Nephron progenitor cell (in vitro differentiated cells): ENCODE results near the gene MAP7.

Source experiments
- DNase-seq: peaks from one replicate; pipeline ENCODE4 v3.0.0; 2021
- H3K27ac Mint-ChIP-seq: 2 replicates; pipeline ENCODE4 v1.8.0; 2021; ENCODE audit warnings: mild to moderate bottlenecking, moderate library complexity, mixed read lengths
- H3K27me3 Mint-ChIP-seq: 2 replicates; pipeline ENCODE4 v1.8.0; 2021; ENCODE audit warnings: mild to moderate bottlenecking, low read depth, mixed read lengths; ENCODE audit not compliant: poor library complexity
- H3K36me3 Mint-ChIP-seq: 2 replicates; pipeline ENCODE4 v1.8.0; 2021; ENCODE audit warnings: low read depth, mixed read lengths
- H3K4me1 Mint-ChIP-seq: 2 replicates; pipeline ENCODE4 v1.8.0; 2021; ENCODE audit warnings: mixed read lengths
- H3K4me3 Mint-ChIP-seq: 2 replicates; pipeline ENCODE4 v1.8.0; 2021; ENCODE audit warnings: mild to moderate bottlenecking, moderate library complexity, mixed read lengths
- H3K9me3 Mint-ChIP-seq: 2 replicates; pipeline ENCODE4 v1.8.0; 2021; ENCODE audit warnings: mild to moderate bottlenecking, moderate library complexity, mixed read lengths
- TF ChIP-seq, protein P1 (sequence below): fragments of 200-600 bp; sonication (generic); IDR thresholded peaks from 2 replicates; pipeline ENCODE4 v1.5.0; 2021; ENCODE audit warnings: antibody characterized with exemption

The MAP7 gene

DNA sequence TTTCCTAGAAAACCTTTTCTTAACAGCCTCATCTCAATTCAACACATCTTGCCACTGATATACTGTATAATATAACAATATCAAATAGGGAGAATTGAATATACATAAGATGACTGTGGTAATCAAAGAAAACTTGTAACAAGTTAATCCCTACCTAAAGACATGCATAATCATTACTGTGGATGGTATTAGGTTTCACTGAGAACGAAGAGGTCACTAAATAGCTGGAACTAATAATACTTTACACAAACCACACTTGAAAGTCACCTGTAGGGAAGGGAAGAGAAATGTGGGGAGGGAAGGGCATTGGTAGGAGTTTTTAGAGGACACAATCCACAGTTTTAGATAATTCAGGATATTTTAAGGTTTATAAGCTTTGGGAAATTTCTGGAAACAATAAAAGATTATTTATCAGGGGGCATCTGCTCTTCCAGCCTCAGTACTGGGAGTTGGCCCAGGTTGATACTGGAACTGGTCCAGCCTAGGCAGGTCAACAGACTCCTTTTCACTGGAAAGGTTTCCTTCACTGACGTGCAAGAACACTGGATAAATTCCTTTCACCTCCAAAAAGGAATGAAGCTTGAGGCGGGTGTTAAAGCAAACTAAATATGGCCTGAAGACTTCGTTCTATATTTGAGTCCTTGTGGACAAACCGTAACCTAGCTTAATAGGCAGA lies 44.0 kb downstream of the MAP7 start:
- Mint-ChIP-seq H3K9me3 (no peaks in the 10 kb centered on the region), H3K4me1 (peaks cover 15% of the 10 kb centered on the region), H3K27ac (peak overlapping the region; percentile 20), H3K27me3 (no peaks in the 10 kb centered on the region), H3K4me3 (no peak overlapping the region), H3K36me3 (no peaks in the 10 kb centered on the region)
- TF ChIP-seq, protein P1, sequence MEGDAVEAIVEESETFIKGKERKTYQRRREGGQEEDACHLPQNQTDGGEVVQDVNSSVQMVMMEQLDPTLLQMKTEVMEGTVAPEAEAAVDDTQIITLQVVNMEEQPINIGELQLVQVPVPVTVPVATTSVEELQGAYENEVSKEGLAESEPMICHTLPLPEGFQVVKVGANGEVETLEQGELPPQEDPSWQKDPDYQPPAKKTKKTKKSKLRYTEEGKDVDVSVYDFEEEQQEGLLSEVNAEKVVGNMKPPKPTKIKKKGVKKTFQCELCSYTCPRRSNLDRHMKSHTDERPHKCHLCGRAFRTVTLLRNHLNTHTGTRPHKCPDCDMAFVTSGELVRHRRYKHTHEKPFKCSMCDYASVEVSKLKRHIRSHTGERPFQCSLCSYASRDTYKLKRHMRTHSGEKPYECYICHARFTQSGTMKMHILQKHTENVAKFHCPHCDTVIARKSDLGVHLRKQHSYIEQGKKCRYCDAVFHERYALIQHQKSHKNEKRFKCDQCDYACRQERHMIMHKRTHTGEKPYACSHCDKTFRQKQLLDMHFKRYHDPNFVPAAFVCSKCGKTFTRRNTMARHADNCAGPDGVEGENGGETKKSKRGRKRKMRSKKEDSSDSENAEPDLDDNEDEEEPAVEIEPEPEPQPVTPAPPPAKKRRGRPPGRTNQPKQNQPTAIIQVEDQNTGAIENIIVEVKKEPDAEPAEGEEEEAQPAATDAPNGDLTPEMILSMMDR = no peak
- no peak for DNase-seq

DNA sequence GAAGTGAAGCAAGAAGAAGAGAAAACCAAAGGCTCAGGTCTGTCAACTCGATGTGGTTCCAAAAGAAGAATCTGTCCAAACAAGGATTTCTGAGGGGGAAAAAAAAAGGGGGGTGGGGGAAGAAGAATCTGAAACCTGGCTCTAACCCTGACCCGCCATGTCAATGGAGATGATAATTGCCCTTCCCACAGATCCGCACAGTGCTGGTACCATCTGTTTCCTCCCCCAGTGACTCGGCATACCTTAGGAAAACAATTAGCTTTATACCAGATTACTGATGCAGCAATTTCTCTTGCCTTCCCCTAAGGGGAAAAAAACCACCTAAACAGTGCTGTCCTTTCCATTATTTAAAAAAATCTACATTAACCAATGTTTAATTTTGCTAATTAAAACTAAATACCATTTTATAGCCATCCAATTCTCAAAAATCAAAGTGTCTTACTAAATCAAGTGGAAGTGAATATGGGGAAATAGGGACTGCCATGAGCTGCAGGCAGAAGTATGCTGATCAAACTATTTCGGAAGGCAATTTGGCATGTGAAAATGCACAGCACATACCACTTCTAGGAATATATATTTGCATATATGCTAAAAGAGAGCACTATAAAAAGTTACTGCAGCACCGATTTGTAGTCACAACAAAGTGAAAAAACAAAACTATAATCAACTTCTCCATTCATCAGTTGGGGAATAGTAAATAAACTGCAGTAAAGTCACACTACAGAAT lies 46.8 kb downstream of the MAP7 start:
- TF ChIP-seq, protein P1 = no peak
- no peak for DNase-seq
- H3K27ac Mint-ChIP-seq = no peak overlapping the region
- H3K36me3 Mint-ChIP-seq = no peaks in the 10 kb centered on the region
- H3K4me1 Mint-ChIP-seq = peaks cover 15% of the 10 kb centered on the region
- no peaks in the 10 kb centered on the region for H3K9me3 Mint-ChIP-seq
- H3K27me3 Mint-ChIP-seq = no peaks in the 10 kb centered on the region
- no peak overlapping the region for H3K4me3 Mint-ChIP-seq

DNA sequence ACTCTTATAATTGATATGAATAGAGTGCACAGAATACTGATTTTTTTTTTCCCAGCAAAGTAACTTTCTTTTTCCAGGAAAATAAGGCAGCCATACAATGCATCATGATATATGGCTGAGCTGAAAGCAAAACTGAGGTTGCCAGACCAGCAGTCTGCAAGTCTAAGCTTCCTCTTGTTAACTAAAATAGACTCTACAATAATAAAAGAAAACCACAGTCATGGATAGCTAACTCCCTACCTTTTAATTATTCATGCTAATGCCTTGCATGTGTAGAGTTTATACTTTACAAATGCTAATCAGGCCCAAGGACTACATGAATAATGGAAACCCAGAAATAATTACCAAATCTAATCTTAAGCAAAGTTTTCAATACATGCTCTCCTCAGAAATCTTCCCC lies 47.4 kb downstream of the MAP7 start:
- H3K9me3 Mint-ChIP-seq = no peaks in the 10 kb centered on the region
- no peak for DNase-seq
- H3K4me1 Mint-ChIP-seq = peaks cover 15% of the 10 kb centered on the region
- H3K27me3 Mint-ChIP-seq = no peaks in the 10 kb centered on the region
- no peak overlapping the region for H3K4me3 Mint-ChIP-seq
- no peak overlapping the region for H3K27ac Mint-ChIP-seq
- TF ChIP-seq, protein P1 = no peak
- no peaks in the 10 kb centered on the region for H3K36me3 Mint-ChIP-seq

DNA sequence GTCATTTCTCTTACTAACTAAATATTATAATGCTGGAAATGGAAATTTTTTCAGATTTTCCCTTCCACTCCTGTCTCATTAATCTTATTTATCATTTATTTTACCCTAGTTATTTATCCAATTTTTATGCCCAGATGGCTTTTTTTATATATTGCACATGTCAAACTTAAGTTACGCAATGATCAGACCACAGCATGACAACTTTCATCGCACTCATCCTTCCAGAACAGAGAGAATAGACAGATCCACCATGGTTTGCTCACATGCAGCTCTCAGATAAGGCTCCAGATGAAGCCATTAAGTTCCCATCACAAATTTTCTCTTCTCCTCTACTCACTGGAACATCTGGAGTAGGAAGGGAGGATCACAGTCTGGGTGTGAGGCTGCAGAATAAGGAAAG lies 48.7 kb downstream of the MAP7 start:
- no peak for DNase-seq
- Mint-ChIP-seq H3K27me3 (no peaks in the 10 kb centered on the region), H3K9me3 (no peaks in the 10 kb centered on the region), H3K4me1 (peaks cover 15% of the 10 kb centered on the region), H3K4me3 (no peak overlapping the region), H3K27ac (no peak overlapping the region), H3K36me3 (no peaks in the 10 kb centered on the region)
- TF ChIP-seq, protein P1 = no peak

DNA sequence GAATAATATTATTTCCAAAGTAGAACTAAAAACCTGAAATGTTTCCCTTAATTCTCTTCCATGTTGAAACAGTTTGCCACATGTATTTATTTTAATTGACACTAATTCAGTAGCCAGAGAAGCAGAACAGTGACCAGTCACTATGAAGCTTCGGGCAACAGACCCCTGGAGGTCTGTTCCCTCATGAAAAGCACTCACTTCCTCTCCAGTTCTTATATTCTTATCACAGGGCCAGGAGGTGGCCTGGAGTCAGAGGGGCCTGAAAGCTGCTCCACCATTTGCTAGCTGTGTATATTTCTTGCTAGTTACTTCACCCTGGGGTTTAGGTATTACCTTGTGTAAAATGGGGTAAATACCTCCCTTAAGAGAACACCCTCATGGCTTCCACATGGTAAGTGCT lies 49.1 kb downstream of the MAP7 start:
- Mint-ChIP-seq H3K4me3 (no peak overlapping the region), H3K27ac (no peak overlapping the region), H3K4me1 (peaks cover 12% of the 10 kb centered on the region), H3K27me3 (no peaks in the 10 kb centered on the region), H3K9me3 (no peaks in the 10 kb centered on the region), H3K36me3 (no peaks in the 10 kb centered on the region)
- TF ChIP-seq, protein P1 = no peak
- no peak for DNase-seq

DNA sequence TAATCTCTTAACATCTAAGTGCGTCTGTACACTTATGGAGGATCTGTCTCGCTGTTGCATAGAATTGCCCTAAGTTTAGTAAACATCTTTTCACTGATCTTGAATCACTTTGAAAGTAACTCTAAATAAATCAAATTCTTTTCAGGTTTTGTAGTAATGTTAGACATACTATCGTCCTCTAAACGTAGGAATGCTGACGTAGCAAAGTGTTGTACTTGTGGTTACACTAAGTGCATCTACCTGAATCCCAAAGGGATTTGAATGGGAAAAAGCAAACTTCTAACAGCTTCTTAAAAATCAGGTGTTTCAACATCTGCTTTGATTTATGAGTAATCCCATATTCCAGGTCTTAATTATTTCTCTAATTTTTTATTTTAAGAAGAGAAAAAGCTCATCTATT lies 49.8 kb downstream of the MAP7 start:
- no peak overlapping the region for H3K27ac Mint-ChIP-seq
- DNase-seq = no peak

More for the DNA sequence above, 49.8 kb downstream of the MAP7 start:
- H3K4me1 Mint-ChIP-seq = peaks cover 10% of the 10 kb centered on the region
- no peak overlapping the region for H3K4me3 Mint-ChIP-seq
- TF ChIP-seq, protein P1 = no peak
- no peaks in the 10 kb centered on the region for H3K9me3 Mint-ChIP-seq
- H3K27me3 Mint-ChIP-seq = no peaks in the 10 kb centered on the region
- no peaks in the 10 kb centered on the region for H3K36me3 Mint-ChIP-seq
